Neural cell (in vitro differentiated cells): ENCODE data around the gene PEAK1. TPM values are rescaled to one million over a fixed set of nuclear protein-coding genes. Genes with fewer than 3 reads are reported as not detected.

Experiments used
- H2AFZ ChIP-seq: fragments of 200-600, 300-800 bp; sonication (generic), shearing (Covaris generic); 2 replicates; pipeline ENCODE4 v1.6.0; 2014; ENCODE audit warnings: low read depth, mild to moderate bottlenecking, antibody characterized with exemption, low read length, moderate library complexity
- H3F3A ChIP-seq: fragments of 200-600 bp; shearing (Covaris generic); 2 replicates; pipeline ENCODE4 v1.6.1; 2016; ENCODE audit warnings: mild to moderate bottlenecking, moderate library complexity, mixed read lengths, antibody characterized with exemption, low read length; ENCODE audit not compliant: insufficient read depth, poor library complexity, severe bottlenecking
- H3K27ac ChIP-seq: fragments of 200-600, 300-800 bp; sonication (generic), shearing (Covaris generic); 2 replicates; pipeline ENCODE4 v1.5.1; 2014; ENCODE audit warnings: mild to moderate bottlenecking, low read length, moderate library complexity
- H3K27me3 ChIP-seq: fragments of 300-800, 200-600 bp; sonication (generic), shearing (Covaris generic); 2 replicates; pipeline ENCODE4 v1.6.0; 2014; ENCODE audit warnings: mild to moderate bottlenecking, low read depth, low read length, moderate library complexity; ENCODE audit not compliant: insufficient read depth
- H3K36me3 ChIP-seq: fragments of 300-800, 200-600 bp; sonication (generic), shearing (Covaris generic); 2 replicates; pipeline ENCODE4 v1.5.1; 2014; ENCODE audit warnings: mild to moderate bottlenecking, antibody characterized with exemption, low read length, moderate library complexity; ENCODE audit not compliant: insufficient read depth
- H3K4me2 ChIP-seq: fragments of 300-800, 200-600 bp; sonication (generic), shearing (Covaris generic); 2 replicates; pipeline ENCODE4 v1.6.0; 2014; ENCODE audit warnings: mild to moderate bottlenecking, low read length
- H3K4me3 ChIP-seq: fragments of 300-800, 200-600 bp; sonication (generic), shearing (Covaris generic); 2 replicates; pipeline ENCODE4 v1.5.1; 2014; ENCODE audit warnings: mild to moderate bottlenecking, low read length, moderate library complexity
- H3K79me2 ChIP-seq: fragments of 200-600 bp; shearing (Covaris generic); replicated peaks from 2 replicates; pipeline ENCODE4 v1.6.0; 2014; ENCODE audit warnings: mild to moderate bottlenecking, low read length, moderate library complexity; ENCODE audit not compliant: insufficient read depth
- H3K9ac ChIP-seq: fragments of 300-800, 200-600 bp; sonication (generic), shearing (Covaris generic); 2 replicates; pipeline ENCODE4 v1.6.1; 2016; ENCODE audit warnings: mild to moderate bottlenecking, low read length, mixed read lengths
- H3K9me2 ChIP-seq: fragments of 200-600 bp; shearing (Covaris generic); 2 replicates; pipeline ENCODE4 v1.6.1; 2016; ENCODE audit warnings: mild to moderate bottlenecking, low read length, mixed read lengths; ENCODE audit not compliant: insufficient read depth
- H3K9me3 ChIP-seq: fragments of 200-600, 300-800 bp; sonication (generic), shearing (Covaris generic); 2 replicates; pipeline ENCODE4 v1.6.1; 2016; ENCODE audit warnings: mild to moderate bottlenecking, mixed run types, low read length, moderate library complexity, mixed read lengths
- H4K20me1 ChIP-seq: fragments of 200-600 bp; shearing (Covaris generic); 2 replicates; pipeline ENCODE4 v1.6.1; 2016; ENCODE audit warnings: mild to moderate bottlenecking, mixed run types; ENCODE audit not compliant: insufficient read depth
- CTCF ChIP-seq: fragments of 450-650 bp; IDR thresholded peaks from 2 replicates; pipeline ENCODE4 v1.5.1; 2014; ENCODE audit warnings: antibody characterized with exemption, mild to moderate bottlenecking, moderate library complexity; ENCODE audit not compliant: poor library complexity, severe bottlenecking
- EP300 ChIP-seq: fragments of 450-650 bp; conservative IDR thresholded peaks from 2 replicates; pipeline ENCODE4 v1.6.1; 2014; ENCODE audit warnings: antibody characterized with exemption, mild to moderate bottlenecking, moderate library complexity; ENCODE audit not compliant: poor library complexity, severe bottlenecking
- EZH2 ChIP-seq: fragments of 200-600, 300-800 bp; shearing (Covaris generic), sonication (generic); IDR thresholded peaks from 2 replicates; pipeline ENCODE4 v1.6.1; 2014; ENCODE audit warnings: antibody characterized with exemption, low read length, borderline replicate concordance, mild to moderate bottlenecking; ENCODE audit not compliant: insufficient read depth, poor library complexity, severe bottlenecking
- MXI1 ChIP-seq: fragments of 450-650 bp; conservative IDR thresholded peaks from 2 replicates; pipeline ENCODE4 v1.6.1; 2014; ENCODE audit warnings: antibody characterized with exemption, mild to moderate bottlenecking; ENCODE audit not compliant: poor library complexity, severe bottlenecking
- POLR2AphosphoS5 ChIP-seq: IDR thresholded peaks from 2 replicates; pipeline ENCODE4 v1.6.1; 2012
- RAD21 ChIP-seq: fragments of 450-650 bp; conservative IDR thresholded peaks from 2 replicates; pipeline ENCODE4 v1.6.1; 2014; ENCODE audit warnings: antibody characterized with exemption, mild to moderate bottlenecking, moderate library complexity
- REST ChIP-seq: IDR thresholded peaks from 2 replicates; pipeline ENCODE4 v1.6.1; 2012; ENCODE audit warnings: borderline replicate concordance
- SMC3 ChIP-seq: fragments of 450-650 bp; conservative IDR thresholded peaks from 2 replicates; pipeline ENCODE4 v1.6.1; 2014; ENCODE audit warnings: antibody characterized with exemption, mild to moderate bottlenecking, moderate library complexity; ENCODE audit not compliant: poor library complexity
- TAF1 ChIP-seq: IDR thresholded peaks from 2 replicates; pipeline ENCODE4 v1.6.1; 2012; ENCODE audit warnings: low read depth
- polyA plus RNA-seq: library from polyadenylated mRNA; depleted of rRNA; stranded (reverse); fragments of >200 nt; gene quantifications from 2 replicates; pipeline ENCODE4 v1.2.3, GENCODE V29; 2014

PEAK1 gene
- polyA plus RNA-seq, 1 donor from 2014 or later: 5.8 TPM

GRCh38 chr15:77369168-77369567 is 50.7 kb downstream of the PEAK1 start:
- no peak for TF ChIP-seq RAD21
- no peak for TF ChIP-seq EP300
- TF ChIP-seq TAF1: no peak
- no peak for TF ChIP-seq MXI1
- TF ChIP-seq POLR2AphosphoS5: no peak
- no peak for TF ChIP-seq REST
- no peak for TF ChIP-seq CTCF
- no peak for TF ChIP-seq EZH2
- no peak for TF ChIP-seq SMC3
- Histone ChIP-seq H3K79me2 (no peaks in the 10 kb centered on the region), H3K4me2 (no peak overlapping the region), H2AFZ (no peak overlapping the region), H3K9me3 (no peaks in the 10 kb centered on the region), H3K36me3 (no peaks in the 10 kb centered on the region), H3K9me2 (no peaks in the 10 kb centered on the region), H3K27me3 (no peaks in the 10 kb centered on the region), H4K20me1 (no peaks in the 10 kb centered on the region), H3K27ac (no peak overlapping the region), H3K4me3 (no peak overlapping the region), H3F3A (no peaks in the 10 kb centered on the region), H3K9ac (no peak overlapping the region)

GRCh38 chr15:77367631-77368030 is 52.3 kb downstream of the PEAK1 start:
- H3K27ac ChIP-seq: no peak overlapping the region
- H3K79me2 ChIP-seq: no peaks in the 10 kb centered on the region
- no peak overlapping the region for H2AFZ ChIP-seq
- H3K36me3 ChIP-seq: no peaks in the 10 kb centered on the region
- no peaks in the 10 kb centered on the region for H3F3A ChIP-seq
- no peaks in the 10 kb centered on the region for H4K20me1 ChIP-seq
- no peaks in the 10 kb centered on the region for H3K27me3 ChIP-seq
- no peaks in the 10 kb centered on the region for H3K9me2 ChIP-seq
- no peak overlapping the region for H3K4me3 ChIP-seq
- H3K9me3 ChIP-seq: no peaks in the 10 kb centered on the region
- TF ChIP-seq MXI1 (no peak), EZH2 (no peak), REST (no peak), CTCF (no peak)
- H3K9ac ChIP-seq: no peak overlapping the region
- H3K4me2 ChIP-seq: no peak overlapping the region
